Caco-2 (cell line): Measurements from ENCODE around the gene CFAP161. TPM values are rescaled to one million over a fixed set of nuclear protein-coding genes. Genes with fewer than 3 reads are reported as not detected.
A peak's percentile ranks its signal among the peaks of the same experiment; 100 is the strongest.

ENCODE experiments used
- BruUV-seq: library from RNA; stranded (reverse); fragments of 400-500 nt; replicated peaks from 2 replicates; lab custom pipeline; 2021; lab: Mats Ljungman, UMichigan
- CTCF ChIA-PET: fragments of 300-600 bp; sonication (Branson Sonifier 250); formaldehyde crosslinking; loops from one replicate; lab custom pipeline; 2022; ENCODE audit warnings: antibody characterized with exemption; lab: Charles Lee
- POLR2A ChIA-PET: fragments of 300-600 bp; sonication (Branson Sonifier 250); formaldehyde crosslinking; loops from one replicate; lab custom pipeline; 2022; ENCODE audit warnings: antibody characterized with exemption; lab: Charles Lee
- DNase-seq, 2 experiments: peaks; one replicate each; pipeline versions ENCODE4 v3.0.0 to v3.0.0-alpha.2; 2020 to 2022
- H3K27me3 ChIP-seq: replicated peaks from 2 replicates; pipeline ENCODE4 v1.6.0; 2011; ENCODE audit warnings: low read length; ENCODE audit not compliant: control insufficient read depth, insufficient read depth
- H3K36me3 ChIP-seq: 2 replicates; pipeline ENCODE4 v1.5.1; 2011; ENCODE audit warnings: low read length; ENCODE audit not compliant: control insufficient read depth, insufficient read depth
- H3K4me1 ChIP-seq: fragments of 250-450 bp; sonication (Bioruptor Pico); 2 replicates; pipeline ENCODE4 v1.5.1; 2020; ENCODE audit warnings: mild to moderate bottlenecking
- H3K4me3 ChIP-seq: 2 replicates; pipeline ENCODE4 v1.5.1; 2011; ENCODE audit warnings: low read depth, mild to moderate bottlenecking, control low read depth, low read length
- H3K9me3 ChIP-seq: fragments of 250-450 bp; sonication (Bioruptor Pico); 2 replicates; pipeline ENCODE4 v1.5.1; 2020; ENCODE audit warnings: mild to moderate bottlenecking, moderate library complexity
- H3K27ac Mint-ChIP-seq: one replicate; pipeline ENCODE4 v1.8.0; 2022; ENCODE audit warnings: mixed read lengths; ENCODE audit not compliant: unreplicated experiment
- H3K27me3 Mint-ChIP-seq: one replicate; pipeline ENCODE4 v1.8.0; 2022; ENCODE audit warnings: mixed read lengths; ENCODE audit not compliant: insufficient read depth, unreplicated experiment
- H3K36me3 Mint-ChIP-seq: one replicate; pipeline ENCODE4 v1.8.0; 2022; ENCODE audit warnings: mild to moderate bottlenecking, mixed read lengths; ENCODE audit not compliant: insufficient read depth, unreplicated experiment
- H3K4me1 Mint-ChIP-seq: one replicate; pipeline ENCODE4 v1.8.0; 2022; ENCODE audit warnings: low read depth, mixed read lengths; ENCODE audit not compliant: unreplicated experiment
- H3K4me3 Mint-ChIP-seq: one replicate; pipeline ENCODE4 v1.8.0; 2022; ENCODE audit warnings: mild to moderate bottlenecking, moderate library complexity, mixed read lengths; ENCODE audit not compliant: unreplicated experiment
- H3K9me3 Mint-ChIP-seq: one replicate; pipeline ENCODE4 v1.8.0; 2022; ENCODE audit warnings: mixed read lengths; ENCODE audit not compliant: unreplicated experiment
- CTCF ChIP-seq, 2 experiments: fragments of 200-600 bp in 1 of 2; IDR thresholded peaks; 1 replicate in 1 of 2; 2 replicates in 1 of 2; pipeline versions ENCODE4 v1.5.1 to v1.8.0; 2011 to 2022; ENCODE audit warnings: antibody characterized with exemption in 1 of 2, control low read depth in 1 of 2, inconsistent platforms in 1 of 2, low read depth in 1 of 2, low read length in 1 of 2, mild to moderate bottlenecking in 1 of 2, moderate library complexity in 1 of 2; ENCODE audit not compliant: insufficient read depth in 1 of 2, severe bottlenecking in 1 of 2, unreplicated experiment in 1 of 2
- intact Hi-C: fragments of 100-400 bp; cut with micrococcal nuclease; formaldehyde crosslinking; loops from one replicate; pipeline ENCODE4 v1.10.0; 2022; ENCODE audit not compliant: unreplicated experiment
- total RNA-seq: library from RNA; stranded (reverse); gene quantifications from 2 replicates; pipeline ENCODE4 v1.2.3, GENCODE V29; 2022

The CFAP161 gene
- total RNA-seq, 1 experiment from 2014 or later, result not detected

- H3K4me1 ChIP-seq, result no peaks in the 10 kb centered on the region
- H3K4me3 Mint-ChIP-seq, result no peak overlapping the region
- H3K9me3 Mint-ChIP-seq, result no peaks in the 10 kb centered on the region
- H3K36me3 ChIP-seq, result no peaks in the 10 kb centered on the region
- no peaks in the 10 kb centered on the region for H3K27me3 ChIP-seq
- TF ChIP-seq CTCF (IDR thresholded peaks at IDR 0.05; ENCODE audit: insufficient read depth in 1 of 2, low read depth in 1 of 2, low read length in 1 of 2, severe bottlenecking in 1 of 2, unreplicated experiment in 1 of 2), result peak in 1 of 2 experiments; percentile 6
- H3K4me3 ChIP-seq, result no peak overlapping the region
- intact Hi-C loops, result no loop called here
- no peak overlapping the region for H3K27ac Mint-ChIP-seq
- H3K4me1 Mint-ChIP-seq, result no peaks in the 10 kb centered on the region
- H3K27me3 Mint-ChIP-seq, result peaks cover 7% of the 10 kb centered on the region
- BruUV-seq, result no TSS peak
- no peaks in the 10 kb centered on the region; the same call in 1 of the 2 replicates for H3K9me3 ChIP-seq
- ChIA-PET CTCF (interaction anchor here (0.9 kb wide), 1 partner anchor 102 kb away, joined by 5 read pairs; no protein-coding TSS in a partner anchor), POLR2A (no interaction called here)
- H3K36me3 Mint-ChIP-seq, result no peaks in the 10 kb centered on the region
- DNase-seq, result peak in 1 of 2 experiments; percentile 3
Measured at GRCh38 chr15:81163961-81164800, 30.1 kb downstream of the CFAP161 start.

- H3K4me1 Mint-ChIP-seq, result no peaks in the 10 kb centered on the region
- no peak for DNase-seq
- H3K27ac Mint-ChIP-seq, result no peak overlapping the region
- CTCF ChIA-PET, result no interaction called here
- H3K4me1 ChIP-seq, result no peaks in the 10 kb centered on the region
- no peaks in the 10 kb centered on the region for H3K27me3 ChIP-seq
- peaks cover 7% of the 10 kb centered on the region for H3K27me3 Mint-ChIP-seq
- intact Hi-C loops, result no loop called here
- H3K4me3 Mint-ChIP-seq, result no peak overlapping the region
- POLR2A ChIA-PET, result no interaction called here
- H3K36me3 Mint-ChIP-seq, result no peaks in the 10 kb centered on the region
- no TSS peak for BruUV-seq
- no peak overlapping the region for H3K4me3 ChIP-seq
- TF ChIP-seq CTCF (IDR thresholded peaks at IDR 0.05; ENCODE audit: insufficient read depth in 1 of 2, low read depth in 1 of 2, low read length in 1 of 2, severe bottlenecking in 1 of 2, unreplicated experiment in 1 of 2), result no peak
- H3K9me3 Mint-ChIP-seq, result no peaks in the 10 kb centered on the region
- H3K36me3 ChIP-seq, result no peaks in the 10 kb centered on the region
- H3K9me3 ChIP-seq, result no peaks in the 10 kb centered on the region; the same call in 1 of the 2 replicates
Measured at GRCh38 chr15:81165535-81165934, 31.5 kb downstream of the CFAP161 start.

GRCh38 chr15:81166636-81167305 lies 32.7 kb downstream of the CFAP161 start:
- no peaks in the 10 kb centered on the region for H3K4me1 Mint-ChIP-seq
- H3K4me3 Mint-ChIP-seq, result no peak overlapping the region
- no peaks in the 10 kb centered on the region for H3K36me3 Mint-ChIP-seq
- Histone ChIP-seq H3K4me1 (no peaks in the 10 kb centered on the region), H3K4me3 (no peak overlapping the region), H3K36me3 (no peaks in the 10 kb centered on the region), H3K27me3 (no peaks in the 10 kb centered on the region), H3K9me3 (no peaks in the 10 kb centered on the region; the same call in 1 of the 2 replicates)
- POLR2A ChIA-PET, result no interaction called here
- H3K9me3 Mint-ChIP-seq, result no peaks in the 10 kb centered on the region
- CTCF ChIA-PET, result no interaction called here
- H3K27me3 Mint-ChIP-seq, result peaks cover 4% of the 10 kb centered on the region
- no TSS peak for BruUV-seq
- no peak overlapping the region for H3K27ac Mint-ChIP-seq
- no peak for DNase-seq
- intact Hi-C loops, result no loop called here
- no peak for TF ChIP-seq CTCF (IDR thresholded peaks at IDR 0.05; ENCODE audit: insufficient read depth in 1 of 2, low read depth in 1 of 2, low read length in 1 of 2, severe bottlenecking in 1 of 2, unreplicated experiment in 1 of 2)
